CD8-positive, alpha-beta memory T cell (primary cell): Measurements from ENCODE around the gene RPE. TPM values are rescaled to one million over a fixed set of nuclear protein-coding genes. Genes with fewer than 3 reads are reported as not detected.

ENCODE experiments used
- CTCF ChIA-PET: fragments of 350-600 bp; sonication (Branson Sonifier 250); formaldehyde crosslinking; loops from one replicate; lab custom pipeline; 2021; ENCODE audit warnings: antibody characterized with exemption; lab: Charles Lee
- POLR2A ChIA-PET: fragments of 350-600 bp; sonication (Branson Sonifier 250); formaldehyde crosslinking; loops from one replicate; lab custom pipeline; 2021; ENCODE audit warnings: antibody characterized with exemption; lab: Charles Lee
- DNase-seq, 5 donors: peaks; one replicate each; pipeline versions ENCODE4 v3.0.0 to v3.0.0-alpha.2; 2020 to 2022; ENCODE audit warnings: mixed read lengths in 1 of 5
- H3K27ac ChIP-seq: one replicate; pipeline ENCODE4 v1.7.0; 2013; ENCODE audit warnings: low read depth, mild to moderate bottlenecking, low read length, moderate library complexity
- H3K27me3 ChIP-seq: 2 replicates; pipeline ENCODE4 v1.7.0; 2013; ENCODE audit warnings: low read length, mild to moderate bottlenecking; ENCODE audit not compliant: insufficient read depth, poor library complexity, severe bottlenecking
- H3K36me3 ChIP-seq: 2 replicates; pipeline ENCODE4 v1.7.0; 2013; ENCODE audit warnings: mild to moderate bottlenecking, low read length, moderate library complexity; ENCODE audit not compliant: insufficient read depth
- H3K4me1 ChIP-seq: 2 replicates; pipeline ENCODE4 v1.7.0; 2013; ENCODE audit warnings: mild to moderate bottlenecking, low read length, moderate library complexity; ENCODE audit not compliant: insufficient read depth
- H3K4me3 ChIP-seq: 2 replicates; pipeline ENCODE4 v1.7.0; 2013; ENCODE audit warnings: mild to moderate bottlenecking, low read length
- H3K9me3 ChIP-seq: 2 replicates; pipeline ENCODE4 v1.7.0; 2013; ENCODE audit warnings: mild to moderate bottlenecking, low read length
- H3K27ac Mint-ChIP-seq, 8 donors: one replicate each; pipeline ENCODE4 v1.8.0; 2020 to 2021; ENCODE audit warnings: mixed read lengths in 8 of 8, mild to moderate bottlenecking in 6 of 8, inconsistent platforms in 3 of 8, moderate library complexity in 3 of 8
- H3K27me3 Mint-ChIP-seq, 2 donors: one replicate each; pipeline ENCODE4 v1.8.0; 2020 to 2021; ENCODE audit warnings: mixed read lengths in 2 of 2, mild to moderate bottlenecking in 1 of 2, moderate library complexity in 1 of 2
- H3K36me3 Mint-ChIP-seq, 3 donors: one replicate each; pipeline ENCODE4 v1.8.0; 2020 to 2021; ENCODE audit warnings: mixed read lengths in 3 of 3, inconsistent platforms in 1 of 3, mild to moderate bottlenecking in 1 of 3
- H3K4me1 Mint-ChIP-seq, 3 donors: one replicate each; pipeline ENCODE4 v1.8.0; 2020 to 2021; ENCODE audit warnings: mixed read lengths in 3 of 3, inconsistent platforms in 1 of 3, mild to moderate bottlenecking in 1 of 3
- H3K4me3 Mint-ChIP-seq, 7 donors: one replicate each; pipeline ENCODE4 v1.8.0; 2020 to 2021; ENCODE audit warnings: mixed read lengths in 7 of 7, mild to moderate bottlenecking in 6 of 7, moderate library complexity in 4 of 7, inconsistent platforms in 2 of 7
- H3K9me3 Mint-ChIP-seq, 5 donors: one replicate each; pipeline ENCODE4 v1.8.0; 2020 to 2022; ENCODE audit warnings: mixed read lengths in 5 of 5, mild to moderate bottlenecking in 3 of 5, moderate library complexity in 2 of 5, inconsistent platforms in 1 of 5
- polyA plus RNA-seq: library from polyadenylated mRNA; unstranded; fragments of 300-500 nt; fragmentation: Illumina TruSeq; gene quantifications from one replicate; pipeline ENCODE4 v1.2.3, GENCODE V29; 2021
- total RNA-seq, 2 experiments: library from RNA; stranded (reverse); gene quantifications; one replicate each; pipeline ENCODE4 v1.2.3, GENCODE V29; 2021

Gene RPE
- total RNA-seq (10 to 100 TPM; 49.4 to 49.8 TPM), polyA plus RNA-seq (16.5 TPM)

GRCh38 chr2:210002158-210003157 lies at the start of gene RPE:
RPE (plus strand) TSS chr2:210002638; CDS start chr2:210002662, 24 bp downstream.
- Mint-ChIP-seq H3K27me3 (peaks cover 0 to 2% of the 10 kb centered on the region in 2 donors), H3K9me3 (no peaks in the 10 kb centered on the region), H3K4me3 (peak within 1 kb of the TSS; percentile 91 to 98 (median 96)), H3K36me3 (peaks cover 0 to 33% (median 4%) of the 10 kb centered on the region in 3 donors), H3K4me1 (peaks cover 52 to 65% (median 58%) of the 10 kb centered on the region in 3 donors), H3K27ac (peak within 1 kb of the TSS; percentile 77 to 98 (median 92))
- peak within 1 kb of the TSS; percentile 94 for H3K4me3 ChIP-seq
- no peaks in the 10 kb centered on the region for H3K27me3 ChIP-seq
- peak within 1 kb of the TSS; percentile 77 for H3K27ac ChIP-seq
- peak; percentile 94 to 97 (median 96) for DNase-seq
- peaks cover 34% of the 10 kb centered on the region for H3K4me1 ChIP-seq
- H3K36me3 ChIP-seq, result no peaks in the 10 kb centered on the region
- ChIA-PET POLR2A (no interaction called here), CTCF (no interaction called here)
- no peaks in the 10 kb centered on the region for H3K9me3 ChIP-seq

GRCh38 chr2:209956271-209956670 lies 46.2 kb upstream of the RPE start:
- no peak overlapping the region for H3K27ac Mint-ChIP-seq
- Histone ChIP-seq H3K4me3 (no peak overlapping the region), H3K27me3 (peaks cover 4% of the 10 kb centered on the region), H3K9me3 (no peaks in the 10 kb centered on the region), H3K4me1 (no peaks in the 10 kb centered on the region), H3K36me3 (no peaks in the 10 kb centered on the region), H3K27ac (no peak overlapping the region)
- no peak overlapping the region for H3K4me3 Mint-ChIP-seq
- ChIA-PET POLR2A (no interaction called here), CTCF (no interaction called here)
- H3K36me3 Mint-ChIP-seq, result no peaks in the 10 kb centered on the region
- DNase-seq, result no peak
- peaks cover 14 to 30% of the 10 kb centered on the region in 2 donors for H3K27me3 Mint-ChIP-seq
- H3K4me1 Mint-ChIP-seq, result no peaks in the 10 kb centered on the region
- H3K9me3 Mint-ChIP-seq, result peaks cover 0 to 3% (median 0%) of the 10 kb centered on the region in 5 donors

GRCh38 chr2:209958016-209958415 lies 44.4 kb upstream of the RPE start:
- no peak overlapping the region for H3K27ac ChIP-seq
- Mint-ChIP-seq H3K27ac (no peak overlapping the region), H3K36me3 (no peaks in the 10 kb centered on the region), H3K9me3 (no peaks in the 10 kb centered on the region), H3K27me3 (peaks cover 6 to 12% of the 10 kb centered on the region in 2 donors), H3K4me1 (no peaks in the 10 kb centered on the region), H3K4me3 (no peak overlapping the region)
- no peak for DNase-seq
- no peaks in the 10 kb centered on the region for H3K4me1 ChIP-seq
- peaks cover 4% of the 10 kb centered on the region for H3K27me3 ChIP-seq
- POLR2A ChIA-PET, result no interaction called here
- H3K36me3 ChIP-seq, result no peaks in the 10 kb centered on the region
- H3K9me3 ChIP-seq, result no peaks in the 10 kb centered on the region
- CTCF ChIA-PET, result no interaction called here
- no peak overlapping the region for H3K4me3 ChIP-seq

GRCh38 chr2:209960045-209960444 lies 42.4 kb upstream of the RPE start:
- Mint-ChIP-seq H3K4me3 (no peak overlapping the region), H3K27ac (no peak overlapping the region), H3K27me3 (peaks cover 1 to 3% of the 10 kb centered on the region in 2 donors), H3K4me1 (no peaks in the 10 kb centered on the region), H3K36me3 (no peaks in the 10 kb centered on the region), H3K9me3 (no peaks in the 10 kb centered on the region)
- POLR2A ChIA-PET, result no interaction called here
- Histone ChIP-seq H3K27ac (no peak overlapping the region), H3K4me1 (no peaks in the 10 kb centered on the region), H3K27me3 (no peaks in the 10 kb centered on the region), H3K4me3 (no peak overlapping the region), H3K9me3 (no peaks in the 10 kb centered on the region), H3K36me3 (no peaks in the 10 kb centered on the region)
- no peak for DNase-seq
- CTCF ChIA-PET, result no interaction called here

GRCh38 chr2:209960676-209961630 lies 41.5 kb upstream of the RPE start:
- Mint-ChIP-seq H3K27me3 (peaks cover 0 to 2% of the 10 kb centered on the region in 2 donors), H3K4me3 (no peak overlapping the region)
- CTCF ChIA-PET, result interaction anchor here (0.6 to 1.3 kb wide), 2 partner anchors 220 to 238 kb away, joined by 3 to 5 read pairs; no protein-coding TSS in a partner anchor

GRCh38 chr2:209965723-209966122 lies 36.7 kb upstream of the RPE start:
- no peaks in the 10 kb centered on the region for H3K36me3 Mint-ChIP-seq
- CTCF ChIA-PET, result no interaction called here

More at GRCh38 chr2:209960676-209961630, 41.5 kb upstream of the RPE start:
- Mint-ChIP-seq H3K27ac (peak overlapping the region in 1 of 8 donors; percentile 8), H3K36me3 (no peaks in the 10 kb centered on the region), H3K4me1 (no peaks in the 10 kb centered on the region), H3K9me3 (no peaks in the 10 kb centered on the region)
- Histone ChIP-seq H3K36me3 (no peaks in the 10 kb centered on the region), H3K9me3 (no peaks in the 10 kb centered on the region), H3K4me3 (no peak overlapping the region), H3K27ac (no peak overlapping the region), H3K27me3 (no peaks in the 10 kb centered on the region), H3K4me1 (no peaks in the 10 kb centered on the region)
- peak in 2 of 5 donors; percentile 11 to 49 for DNase-seq
- POLR2A ChIA-PET, result no interaction called here

GRCh38 chr2:209969692-209970091 lies 32.7 kb upstream of the RPE start:
- POLR2A ChIA-PET, result no interaction called here
- Histone ChIP-seq H3K9me3 (no peaks in the 10 kb centered on the region), H3K4me1 (no peaks in the 10 kb centered on the region), H3K27ac (no peak overlapping the region), H3K4me3 (no peak overlapping the region), H3K27me3 (no peaks in the 10 kb centered on the region), H3K36me3 (no peaks in the 10 kb centered on the region)
- CTCF ChIA-PET, result no interaction called here
- Mint-ChIP-seq H3K27me3 (peaks cover 0 to 23% of the 10 kb centered on the region in 2 donors), H3K4me3 (no peak overlapping the region), H3K9me3 (no peaks in the 10 kb centered on the region), H3K27ac (no peak overlapping the region), H3K36me3 (no peaks in the 10 kb centered on the region), H3K4me1 (no peaks in the 10 kb centered on the region)
- DNase-seq, result no peak

More at GRCh38 chr2:209965723-209966122, 36.7 kb upstream of the RPE start:
- Mint-ChIP-seq H3K9me3 (no peaks in the 10 kb centered on the region), H3K27me3 (peaks cover 0 to 7% of the 10 kb centered on the region in 2 donors), H3K4me1 (no peaks in the 10 kb centered on the region), H3K4me3 (no peak overlapping the region), H3K27ac (no peak overlapping the region)
- POLR2A ChIA-PET, result no interaction called here
- Histone ChIP-seq H3K9me3 (no peaks in the 10 kb centered on the region), H3K27ac (no peak overlapping the region), H3K27me3 (no peaks in the 10 kb centered on the region), H3K4me1 (no peaks in the 10 kb centered on the region), H3K4me3 (no peak overlapping the region), H3K36me3 (no peaks in the 10 kb centered on the region)
- DNase-seq, result no peak
